SU-DHL-6 (cell line): ENCODE data around the gene ITGAE.

ENCODE experiments used
- H2AFZ ChIP-seq: fragments of 200-600 bp; sonication (generic); 2 replicates; pipeline ENCODE4 v1.6.1; 2014; ENCODE audit warnings: low read depth, mild to moderate bottlenecking, moderate library complexity, mixed read lengths, antibody characterized with exemption, low read length; ENCODE audit not compliant: severe bottlenecking
- H3F3A ChIP-seq: fragments of 200-600 bp; shearing (Covaris generic); 2 replicates; pipeline ENCODE4 v1.6.0; 2016; ENCODE audit warnings: antibody characterized with exemption, mild to moderate bottlenecking; ENCODE audit not compliant: insufficient read depth
- H3K27ac ChIP-seq: fragments of 200-600 bp; sonication (generic); 2 replicates; pipeline ENCODE4 v1.5.1; 2016; ENCODE audit warnings: low read depth, mild to moderate bottlenecking, low read length, moderate library complexity, mixed read lengths
- H3K27me3 ChIP-seq: fragments of 200-600 bp; sonication (generic), shearing (Covaris generic); 2 replicates; pipeline ENCODE4 v1.6.0; 2014; ENCODE audit warnings: mild to moderate bottlenecking, low read length
- H3K36me3 ChIP-seq: fragments of 200-600 bp; sonication (generic); 2 replicates; pipeline ENCODE4 v1.6.1; 2014; ENCODE audit warnings: mild to moderate bottlenecking, low read length, mixed read lengths
- H3K4me2 ChIP-seq: fragments of 300-600, 200-600 bp; shearing (Covaris generic), sonication (generic); 2 replicates; pipeline ENCODE4 v1.6.0; 2014; ENCODE audit warnings: low read length, low read depth, mild to moderate bottlenecking; ENCODE audit not compliant: poor library complexity, severe bottlenecking
- H3K4me3 ChIP-seq: fragments of 200-600 bp; sonication (generic); 2 replicates; pipeline ENCODE4 v1.5.1; 2014; ENCODE audit warnings: antibody characterized with exemption, low read length, mild to moderate bottlenecking, mixed read lengths; ENCODE audit not compliant: insufficient read depth, poor library complexity, severe bottlenecking
- H3K79me2 ChIP-seq: fragments of 200-600 bp; sonication (generic); 2 replicates; pipeline ENCODE4 v1.6.1; 2014; ENCODE audit warnings: mild to moderate bottlenecking, low read length, moderate library complexity; ENCODE audit not compliant: insufficient read depth
- H3K9ac ChIP-seq: fragments of 200-600 bp; sonication (generic); 2 replicates; pipeline ENCODE4 v1.7.0; 2014; ENCODE audit warnings: mild to moderate bottlenecking, low read length
- H3K9me2 ChIP-seq: fragments of 200-600 bp; sonication (generic); replicated peaks from 2 replicates; pipeline ENCODE4 v1.6.1; 2014; ENCODE audit warnings: low read length; ENCODE audit not compliant: insufficient read depth
- H3K9me3 ChIP-seq: fragments of 200-600 bp; sonication (generic); 2 replicates; pipeline ENCODE4 v1.6.1; 2014; ENCODE audit warnings: low read length, mixed read lengths; ENCODE audit not compliant: insufficient read depth
- H4K20me1 ChIP-seq: fragments of 200-600 bp; sonication (generic); 2 replicates; pipeline ENCODE4 v1.6.1; 2014; ENCODE audit warnings: low read depth, mild to moderate bottlenecking, antibody characterized with exemption, low read length, moderate library complexity, mixed read lengths
- EZH2phosphoT487 ChIP-seq: fragments of 200-600 bp; sonication (generic), shearing (Covaris generic); conservative IDR thresholded peaks from 2 replicates; pipeline ENCODE4 v1.6.1; 2018; ENCODE audit warnings: mild to moderate bottlenecking, antibody characterized with exemption, low read length, moderate library complexity, mixed read lengths
- TF ChIP-seq, protein P1 (sequence below): fragments of 200-600 bp; sonication (generic); IDR thresholded peaks from one replicate; pipeline ENCODE4 v1.5.1; 2017; ENCODE audit warnings: antibody characterized with exemption, mild to moderate bottlenecking, low read length, moderate library complexity; ENCODE audit not compliant: insufficient read depth, poor library complexity, severe bottlenecking

The ITGAE gene

DNA sequence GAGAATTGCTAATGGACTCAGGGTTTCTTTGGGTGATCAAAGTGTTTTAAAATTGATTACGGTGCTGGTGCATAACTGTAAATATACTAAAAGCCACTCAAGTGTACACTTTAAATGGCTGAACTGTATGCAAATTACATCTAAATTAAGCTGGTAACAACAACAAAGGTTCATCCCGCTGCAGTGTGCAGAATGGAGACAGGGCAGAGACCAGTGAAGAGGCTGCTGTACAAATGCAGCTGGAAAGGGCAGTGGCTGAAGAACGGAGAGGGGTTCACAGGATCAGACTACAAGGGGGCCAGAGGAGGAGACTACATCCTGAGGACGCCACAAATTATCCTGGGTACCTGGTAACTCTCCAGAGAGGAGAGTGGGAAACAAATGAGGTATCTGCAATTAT, 9.0 kb upstream of the ITGAE start:
- H3K9ac ChIP-seq: no peak overlapping the region
- no peaks in the 10 kb centered on the region for H3F3A ChIP-seq
- no peak overlapping the region for H2AFZ ChIP-seq
- H4K20me1 ChIP-seq: no peaks in the 10 kb centered on the region
- H3K9me3 ChIP-seq: no peaks in the 10 kb centered on the region
- H3K4me3 ChIP-seq: no peak overlapping the region
- no peak overlapping the region for H3K4me2 ChIP-seq
- no peaks in the 10 kb centered on the region for H3K27me3 ChIP-seq
- no peaks in the 10 kb centered on the region for H3K9me2 ChIP-seq
- no peaks in the 10 kb centered on the region for H3K79me2 ChIP-seq
- no peak for TF ChIP-seq EZH2phosphoT487
- TF ChIP-seq, protein P1, sequence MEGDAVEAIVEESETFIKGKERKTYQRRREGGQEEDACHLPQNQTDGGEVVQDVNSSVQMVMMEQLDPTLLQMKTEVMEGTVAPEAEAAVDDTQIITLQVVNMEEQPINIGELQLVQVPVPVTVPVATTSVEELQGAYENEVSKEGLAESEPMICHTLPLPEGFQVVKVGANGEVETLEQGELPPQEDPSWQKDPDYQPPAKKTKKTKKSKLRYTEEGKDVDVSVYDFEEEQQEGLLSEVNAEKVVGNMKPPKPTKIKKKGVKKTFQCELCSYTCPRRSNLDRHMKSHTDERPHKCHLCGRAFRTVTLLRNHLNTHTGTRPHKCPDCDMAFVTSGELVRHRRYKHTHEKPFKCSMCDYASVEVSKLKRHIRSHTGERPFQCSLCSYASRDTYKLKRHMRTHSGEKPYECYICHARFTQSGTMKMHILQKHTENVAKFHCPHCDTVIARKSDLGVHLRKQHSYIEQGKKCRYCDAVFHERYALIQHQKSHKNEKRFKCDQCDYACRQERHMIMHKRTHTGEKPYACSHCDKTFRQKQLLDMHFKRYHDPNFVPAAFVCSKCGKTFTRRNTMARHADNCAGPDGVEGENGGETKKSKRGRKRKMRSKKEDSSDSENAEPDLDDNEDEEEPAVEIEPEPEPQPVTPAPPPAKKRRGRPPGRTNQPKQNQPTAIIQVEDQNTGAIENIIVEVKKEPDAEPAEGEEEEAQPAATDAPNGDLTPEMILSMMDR: no peak
- H3K36me3 ChIP-seq: no peaks in the 10 kb centered on the region; the same call in 1 of the 2 replicates
- no peak overlapping the region for H3K27ac ChIP-seq

- H3F3A ChIP-seq: no peaks in the 10 kb centered on the region
- H3K27ac ChIP-seq: no peak overlapping the region
- no peaks in the 10 kb centered on the region for H4K20me1 ChIP-seq
- H3K79me2 ChIP-seq: no peaks in the 10 kb centered on the region
- H2AFZ ChIP-seq: no peak overlapping the region
- H3K36me3 ChIP-seq: no peaks in the 10 kb centered on the region; the same call in 1 of the 2 replicates
- no peak for TF ChIP-seq EZH2phosphoT487
- TF ChIP-seq, protein P1: no peak
- H3K4me2 ChIP-seq: no peak overlapping the region
- H3K4me3 ChIP-seq: no peak overlapping the region
- no peak overlapping the region for H3K9ac ChIP-seq
- H3K9me3 ChIP-seq: no peaks in the 10 kb centered on the region
- H3K27me3 ChIP-seq: no peaks in the 10 kb centered on the region
- no peaks in the 10 kb centered on the region for H3K9me2 ChIP-seq
Measured at GRCh38 chr17:3809135-3809534, 8.1 kb upstream of the ITGAE start.

DNA sequence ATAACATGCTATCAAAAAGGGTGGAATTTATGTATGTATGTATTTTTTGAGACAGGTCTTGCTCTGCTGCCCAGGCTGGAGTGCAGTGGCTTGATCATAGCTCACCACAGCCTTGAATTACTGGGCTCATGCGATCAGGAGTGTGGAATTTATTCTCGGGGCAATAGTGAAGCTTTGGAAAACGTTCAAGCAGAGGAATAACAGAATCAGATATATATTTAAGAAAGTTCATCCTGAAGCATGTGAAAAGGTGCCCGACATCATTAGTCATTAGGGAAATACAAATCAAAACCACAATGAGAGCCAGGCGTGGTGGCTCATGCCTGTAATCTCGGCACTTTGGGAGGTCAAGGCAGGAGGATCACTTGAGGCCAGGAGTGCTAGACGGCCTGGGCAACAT, 7.7 kb upstream of the ITGAE start:
- no peaks in the 10 kb centered on the region for H3K9me2 ChIP-seq
- H3K36me3 ChIP-seq: no peaks in the 10 kb centered on the region; the same call in 1 of the 2 replicates
- H3K9ac ChIP-seq: no peak overlapping the region
- H3K27ac ChIP-seq: no peak overlapping the region
- H3F3A ChIP-seq: no peaks in the 10 kb centered on the region
- H3K4me2 ChIP-seq: no peak overlapping the region
- no peaks in the 10 kb centered on the region for H4K20me1 ChIP-seq
- H3K4me3 ChIP-seq: no peak overlapping the region
- TF ChIP-seq EZH2phosphoT487: no peak
- TF ChIP-seq, protein P1: no peak
- no peak overlapping the region for H2AFZ ChIP-seq
- H3K79me2 ChIP-seq: no peaks in the 10 kb centered on the region
- no peaks in the 10 kb centered on the region for H3K9me3 ChIP-seq
- no peaks in the 10 kb centered on the region for H3K27me3 ChIP-seq
